Erythroblast (primary cell): ENCODE results near the gene PAK1.

Source experiments
- GATA1 ChIP-seq: IDR thresholded peaks from 2 replicates; pipeline ENCODE4 v1.6.1; 2011; ENCODE audit warnings: low read depth, mild to moderate bottlenecking, control low read depth, low read length, moderate library complexity
- POLR2A ChIP-seq: IDR thresholded peaks from 2 replicates; pipeline ENCODE4 v1.6.1; 2011; ENCODE audit warnings: mild to moderate bottlenecking, low read length

DNA sequence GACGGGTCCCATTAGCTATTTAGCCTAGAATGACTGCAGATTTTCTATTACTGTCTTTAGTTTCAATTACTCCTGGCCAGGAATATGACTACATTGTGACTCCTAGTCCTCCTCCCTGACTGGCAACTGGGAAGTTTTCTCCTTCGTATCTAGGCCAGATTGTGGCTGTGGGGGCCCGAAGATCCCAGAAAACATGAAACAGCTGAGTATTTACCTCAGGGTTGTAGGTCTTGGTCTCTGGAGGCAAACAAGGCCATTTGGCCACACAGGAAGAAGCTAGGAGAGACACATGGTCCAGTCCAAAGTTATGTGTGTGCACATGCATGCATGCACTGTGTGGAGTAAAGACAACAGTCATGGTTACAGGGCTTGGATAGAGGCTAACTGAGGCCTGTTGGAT, 162.2 kb downstream of the PAK1 start:
- TF ChIP-seq POLR2A (no peak), GATA1 (no peak)
